A549 (cell line): ENCODE results near the gene TAF15. TPM values are rescaled to one million over a fixed set of nuclear protein-coding genes. Genes with fewer than 3 reads are reported as not detected.
A peak's percentile ranks its signal among the peaks of the same experiment; 100 is the strongest.

Experiments used
- ATAC-seq, 2 experiments: fragments of 200-7000 bp in 1 of 2; fragments of >200 bp in 1 of 2; cut with Nextera tagmentation in 1 of 2; cut with Tn5 transposase in 1 of 2; 3 replicates each; pipeline versions ENCODE4 v1.8.0 to v1.9.1; 2018 to 2020; ENCODE audit warnings: mild to moderate bottlenecking in 1 of 2, moderate library complexity in 1 of 2
- CTCF ChIA-PET: fragments of 300-600 bp; sonication (Branson Sonifier 250); formaldehyde crosslinking; extraction: SDS; loops from one replicate; lab custom pipeline; 2021; ENCODE audit warnings: antibody characterized with exemption, inconsistent platforms; lab: Yijun Ruan, JAX
- POLR2A ChIA-PET: fragments of 350-600 bp; formaldehyde crosslinking; extraction: SDS; loops from one replicate; lab custom pipeline; 2021; ENCODE audit warnings: antibody characterized with exemption, inconsistent platforms; lab: Yijun Ruan, JAX
- DNase-seq, 2 experiments: peaks; one replicate each; pipeline versions ENCODE4 v3.0.0 to v3.0.0-alpha.2; 2011 to 2016; ENCODE audit warnings: low read depth in 1 of 2, low spot score in 1 of 2
- FAIRE-seq: peaks from 2 replicates; lab custom pipeline; 2011; peaks lifted over from hg19 to GRCh38; lab: Jason Lieb, UNC
- H3K27ac ChIP-seq, 2 experiments: fragments of >200 bp; sonication (Bioruptor Twin); formaldehyde crosslinking; 3 replicates each; pipeline ENCODE4 v1.5.1; 2016 to 2017
- H3K4me1 ChIP-seq: fragments of >200 bp; sonication (Bioruptor Twin); formaldehyde crosslinking; 3 replicates; pipeline ENCODE4 v1.6.1; 2016
- H3K4me2 ChIP-seq: fragments of >200 bp; sonication (Bioruptor Twin); formaldehyde crosslinking; 3 replicates; pipeline ENCODE4 v1.6.1; 2016
- H3K4me3 ChIP-seq: fragments of >200 bp; sonication (Bioruptor Twin); formaldehyde crosslinking; 3 replicates; pipeline ENCODE4 v1.5.1; 2016
- H3K9me3 ChIP-seq: fragments of >200 bp; sonication (Bioruptor Twin); formaldehyde crosslinking; 3 replicates; pipeline ENCODE4 v1.6.1; 2016
- BCL3 ChIP-seq: fragments of >200 bp; sonication (Bioruptor Twin); formaldehyde crosslinking; IDR thresholded peaks from 3 replicates; pipeline ENCODE4 v1.6.1; 2016
- CBX2 ChIP-seq: fragments of 200-600 bp; sonication (generic); IDR thresholded peaks from 2 replicates; pipeline ENCODE4 v1.6.1; 2016; ENCODE audit warnings: low read depth, mild to moderate bottlenecking, borderline replicate concordance
- CHD2 ChIP-seq: fragments of 150-350 bp; IDR thresholded peaks from 2 replicates; pipeline ENCODE4 v1.6.1; 2014; ENCODE audit warnings: low read length; ENCODE audit not compliant: partially characterized antibody
- FOSB ChIP-seq: fragments of 250-450 bp; sonication (Bioruptor Pico); IDR thresholded peaks from 2 replicates; pipeline ENCODE4 v1.5.0; 2020; ENCODE audit warnings: mild to moderate bottlenecking, moderate library complexity
- FOXS1 ChIP-seq: fragments of 250-450 bp; sonication (Bioruptor Pico); IDR thresholded peaks from 2 replicates; pipeline ENCODE4 v1.5.0; 2020; ENCODE audit warnings: mild to moderate bottlenecking, moderate library complexity
- HMGXB4 ChIP-seq: fragments of 250-450 bp; sonication (Bioruptor Pico); IDR thresholded peaks from 2 replicates; pipeline ENCODE4 v1.5.0; 2021; ENCODE audit warnings: mild to moderate bottlenecking, moderate library complexity, borderline replicate concordance
- NFE2L2 ChIP-seq: fragments of 150-350 bp; conservative IDR thresholded peaks from 2 replicates; pipeline ENCODE4 v1.6.1; 2014; ENCODE audit warnings: low read length
- NPAS2 ChIP-seq: fragments of 250-450 bp; sonication (Bioruptor Pico); IDR thresholded peaks from 2 replicates; pipeline ENCODE4 v1.8.0; 2022; ENCODE audit warnings: mild to moderate bottlenecking, moderate library complexity, borderline replicate concordance
- USF2 ChIP-seq: fragments of 450-650 bp; IDR thresholded peaks from 2 replicates; pipeline ENCODE4 v1.6.1; 2014; ENCODE audit warnings: antibody characterized with exemption
- ZC3H11A ChIP-seq: fragments of 450-650 bp; IDR thresholded peaks from 2 replicates; pipeline ENCODE4 v1.6.1; 2014; ENCODE audit warnings: antibody characterized with exemption, mild to moderate bottlenecking
- ZNF302 ChIP-seq: fragments of 250-450 bp; sonication (Bioruptor Pico); IDR thresholded peaks from 2 replicates; pipeline ENCODE4 v1.9.0; 2021; ENCODE audit warnings: inconsistent platforms, mild to moderate bottlenecking, moderate library complexity
- ZSCAN20 ChIP-seq: fragments of 250-450 bp; sonication (Bioruptor Pico); IDR thresholded peaks from 2 replicates; pipeline ENCODE4 v1.8.0; 2022; ENCODE audit warnings: mild to moderate bottlenecking, moderate library complexity
- WGBS: methylation state at CpG from one replicate; pipeline ENCODE4 v1.1.6; 2017; ENCODE audit errors: missing lambda C conversion rate; 5-methylcytosine and 5-hydroxymethylcytosine counted together
- polyA plus RNA-seq, 4 experiments: library from polyadenylated mRNA; depleted of rRNA in 3 of 4; stranded (reverse); fragments of >200 nt; fragmentation: RNase III in 1 of 4; extraction: RNeasy Plus Mini Kit Qiagen cat#74134 plus additional on column Dnase treatment in 1 of 4; gene quantifications; 2 replicates in 3 of 4; 3 replicates in 1 of 4; pipeline ENCODE4 v1.2.3, GENCODE V29; 2011 to 2017

TAF15 gene
- polyA plus RNA-seq, 2 of the 4 experiments (the other 2 are of a cell fraction) = 130 to 544 TPM

DNA sequence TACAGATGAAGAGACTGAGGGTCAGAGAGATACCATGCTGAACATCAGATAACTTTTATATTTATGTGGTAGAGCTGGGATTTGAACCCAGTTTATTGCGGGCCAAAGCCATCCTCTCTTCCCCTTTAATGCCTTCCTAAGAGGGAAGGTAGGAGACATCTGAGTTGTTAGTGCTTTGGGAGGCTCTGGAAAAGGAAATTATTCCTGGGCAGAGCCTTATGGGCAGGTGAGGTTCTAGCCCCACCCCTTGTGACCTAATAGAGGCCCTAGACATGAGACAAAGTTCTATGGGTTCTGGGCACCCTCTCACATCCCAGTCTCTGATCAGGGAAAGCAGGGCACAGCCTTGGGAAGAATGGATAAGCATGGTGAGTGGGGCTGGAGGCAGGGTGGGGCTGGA, 48.7 kb upstream of the TAF15 start, which contains the start of gene C17orf50:
C17orf50 (plus strand) TSS at position 301 of the 400 bp plus-strand sequence; CDS start at position 356, 55 bp downstream.
- POLR2A ChIA-PET = interaction anchor here (0.6 to 2.1 kb wide), 2 partner anchors 11 to 48 kb away, joined by 4 to 9 read pairs; partner anchors contain the start of gene TAF15

DNA sequence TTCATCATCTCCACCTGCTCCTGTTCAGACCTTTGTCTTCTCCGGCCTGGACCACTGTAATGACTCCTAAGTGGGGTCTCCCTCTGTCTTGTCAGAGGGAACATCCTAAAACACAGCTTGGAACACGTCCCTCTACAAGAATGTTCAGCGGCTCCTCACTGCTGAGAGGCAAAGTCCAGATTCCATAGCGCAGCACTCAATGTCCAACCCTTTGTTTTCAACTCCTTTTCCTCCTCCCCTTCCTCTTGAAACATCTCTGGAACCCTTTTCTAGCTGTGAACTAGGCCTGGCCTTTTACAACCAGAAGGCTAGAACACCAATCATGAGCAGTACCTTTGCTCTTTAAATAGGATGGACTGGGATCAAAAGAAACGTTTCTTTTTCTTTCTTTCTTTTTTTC, 47.7 kb upstream of the TAF15 start:
- ATAC-seq (no peak), DNase-seq (no peak), FAIRE-seq (no peak)
- Histone ChIP-seq H3K4me1 (no peaks in the 10 kb centered on the region), H3K4me2 (no peak overlapping the region), H3K4me3 (no peak overlapping the region), H3K9me3 (no peaks in the 10 kb centered on the region), H3K27ac (no peak overlapping the region)
- WGBS = 68% methylated on average over 5 of the region's 5 CpGs
- no peak for TF ChIP-seq CBX2
- TF ChIP-seq FOSB (CRISPR knock-in tag) = no peak
- no peak for TF ChIP-seq CHD2
- no peak for TF ChIP-seq NPAS2 (CRISPR knock-in tag)
- no peak for TF ChIP-seq USF2
- TF ChIP-seq FOXS1 (CRISPR knock-in tag) = no peak
- TF ChIP-seq BCL3 = no peak
- TF ChIP-seq NFE2L2 = no peak
- no peak for TF ChIP-seq ZC3H11A
- TF ChIP-seq, all 56 proteins: peak for 0
- ChIA-PET POLR2A (interaction anchor here (5.8 kb wide), 1 partner anchor 48 kb away, joined by 156 read pairs; the partner anchor contains the start of gene TAF15), CTCF (interaction anchor here (0.6 to 43.9 kb wide), 7 partner anchors 6 to 355 kb away, joined by 3 to 2039 read pairs (median 3); partner anchors contain the start of genes C17orf50, GAS2L2, MMP28 and TAF15)

More for the DNA sequence above, 48.7 kb upstream of the TAF15 start, which contains the start of gene C17orf50:
- TF ChIP-seq HMGXB4 (CRISPR knock-in tag) (no peak), ZNF302 (CRISPR knock-in tag) (no peak)
- TF ChIP-seq, all 56 proteins: peak for 0
- FAIRE-seq (no peak), ATAC-seq (no peak), DNase-seq (no peak)
- Histone ChIP-seq H3K9me3 (no peaks in the 10 kb centered on the region), H3K4me3 (no peak within 1 kb of the TSS), H3K4me2 (no peak within 1 kb of the TSS), H3K27ac (no peak within 1 kb of the TSS), H3K4me1 (no peaks in the 10 kb centered on the region)
- 44% methylated on average over 1 of the region's 1 CpG for WGBS
- CTCF ChIA-PET = interaction anchor here (1.3 to 43.9 kb wide), 6 partner anchors 5 to 222 kb away, joined by 3 to 2039 read pairs (median 561); partner anchors contain the start of genes C17orf50, GAS2L2, MMP28 and TAF15

DNA sequence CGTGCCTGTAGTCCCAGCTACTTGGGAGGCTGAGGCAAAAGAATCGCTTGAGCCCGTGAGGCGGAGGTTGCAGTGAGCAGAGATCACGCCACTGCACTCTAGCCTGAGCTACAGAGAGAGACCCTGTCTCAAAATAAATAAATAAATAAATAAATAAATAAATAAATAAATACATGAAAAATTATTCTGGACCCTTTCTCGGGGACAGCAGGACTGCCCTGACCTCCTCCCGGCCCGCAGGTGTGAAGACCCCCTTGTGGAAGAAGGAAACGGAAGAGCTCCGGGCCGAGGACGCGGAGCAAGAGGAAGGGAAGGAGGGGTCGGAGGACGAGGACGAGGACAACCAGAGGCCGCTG, 45.5 kb upstream of the TAF15 start:
- FAIRE-seq = no peak
- Histone ChIP-seq H3K9me3 (no peaks in the 10 kb centered on the region), H3K4me3 (peak overlapping the region; percentile 65), H3K4me2 (peak overlapping the region; percentile 81), H3K4me1 (no peaks in the 10 kb centered on the region), H3K27ac (peak overlapping the region; percentile 82 to 87)
- no peak for DNase-seq
- TF ChIP-seq ZSCAN20 (no peak), ZC3H11A (peak; percentile 95)
- 31% methylated on average over 17 of the region's 17 CpGs for whole genome bisulfite sequencing
- CTCF ChIA-PET = interaction anchor here (0.5 to 43.9 kb wide), 73 partner anchors 8 to 1136 kb away, joined by 3 to 2039 read pairs (median 5); partner anchors contain the start of genes AP2B1, C17orf50, GAS2L2 and MMP28
- ATAC-seq = no peak
- POLR2A ChIA-PET = interaction anchor here (0.5 to 5.8 kb wide), 12 partner anchors 14 to 195 kb away, joined by 3 to 156 read pairs (median 6); partner anchors contain the start of genes MMP28 and TAF15
